GM19351 (cell line): ENCODE results near the gene CUL1.

Experiments used
- ATAC-seq: cut with Tn5 transposase; IDR thresholded peaks from one replicate; pipeline ENCODE4 v1.9.1; 2021; ENCODE audit warnings: mild to moderate bottlenecking, moderate library complexity; ENCODE audit not compliant: unreplicated experiment

Gene CUL1

DNA sequence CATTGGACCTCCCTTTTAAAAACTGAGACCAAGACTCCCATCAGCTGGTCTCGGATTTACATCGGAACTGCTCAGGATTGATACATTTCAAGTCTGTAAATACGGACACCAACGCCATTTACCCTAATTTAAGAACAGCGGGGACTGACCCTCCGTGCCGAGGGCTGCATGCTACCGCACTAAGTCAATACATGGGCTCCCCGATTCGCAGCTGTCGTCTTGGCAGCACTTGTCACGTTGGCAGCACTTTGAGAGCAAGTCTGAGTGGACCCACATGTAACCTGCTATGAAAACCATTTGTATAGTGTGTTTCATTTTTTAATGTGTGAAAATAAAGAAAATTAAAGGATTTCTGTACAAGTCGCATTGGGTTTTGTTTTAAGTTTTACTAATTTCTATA, 102.0 kb downstream of the CUL1 start:
- ATAC-seq: no peak

DNA sequence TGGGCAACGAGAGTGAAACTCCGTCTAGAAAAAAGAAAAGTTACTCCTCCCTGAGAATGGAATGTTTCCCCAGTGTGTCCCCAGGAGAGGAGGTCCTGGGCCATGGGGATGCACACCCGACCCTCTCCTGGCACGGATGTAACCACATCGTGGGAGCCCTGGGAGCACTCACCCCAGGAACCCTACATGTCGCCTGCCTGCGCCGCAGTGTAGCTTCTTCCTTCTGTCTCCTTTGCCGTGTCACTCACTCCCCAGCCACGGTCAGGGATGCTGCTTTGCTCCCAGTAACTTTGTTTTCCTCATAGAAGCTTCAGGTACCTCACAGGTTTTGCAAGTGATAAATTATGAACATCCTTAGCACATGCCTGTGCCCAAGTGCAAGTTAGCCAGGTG, 103.4 kb downstream of the CUL1 start:
- no peak for ATAC-seq

DNA sequence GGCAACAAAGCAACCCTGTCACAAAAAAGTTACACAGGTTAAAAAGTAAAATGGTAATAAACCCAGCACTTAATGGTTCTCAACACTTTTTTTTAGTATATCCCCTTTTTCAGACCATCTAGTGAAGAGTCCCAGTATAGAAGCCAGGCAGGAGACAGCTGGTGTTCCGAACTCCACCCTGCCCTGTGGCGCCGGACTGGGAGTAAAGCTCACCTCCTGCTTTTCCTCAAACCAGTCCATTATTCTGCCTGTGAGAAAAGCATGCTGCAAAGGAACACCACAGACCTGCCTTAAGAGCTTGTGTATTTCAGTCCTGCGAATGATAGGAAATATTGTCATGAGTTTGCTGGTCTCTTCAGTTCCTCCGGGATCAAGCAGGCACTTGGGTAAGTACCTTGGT, 104.4 kb downstream of the CUL1 start:
- ATAC-seq: no peak

DNA sequence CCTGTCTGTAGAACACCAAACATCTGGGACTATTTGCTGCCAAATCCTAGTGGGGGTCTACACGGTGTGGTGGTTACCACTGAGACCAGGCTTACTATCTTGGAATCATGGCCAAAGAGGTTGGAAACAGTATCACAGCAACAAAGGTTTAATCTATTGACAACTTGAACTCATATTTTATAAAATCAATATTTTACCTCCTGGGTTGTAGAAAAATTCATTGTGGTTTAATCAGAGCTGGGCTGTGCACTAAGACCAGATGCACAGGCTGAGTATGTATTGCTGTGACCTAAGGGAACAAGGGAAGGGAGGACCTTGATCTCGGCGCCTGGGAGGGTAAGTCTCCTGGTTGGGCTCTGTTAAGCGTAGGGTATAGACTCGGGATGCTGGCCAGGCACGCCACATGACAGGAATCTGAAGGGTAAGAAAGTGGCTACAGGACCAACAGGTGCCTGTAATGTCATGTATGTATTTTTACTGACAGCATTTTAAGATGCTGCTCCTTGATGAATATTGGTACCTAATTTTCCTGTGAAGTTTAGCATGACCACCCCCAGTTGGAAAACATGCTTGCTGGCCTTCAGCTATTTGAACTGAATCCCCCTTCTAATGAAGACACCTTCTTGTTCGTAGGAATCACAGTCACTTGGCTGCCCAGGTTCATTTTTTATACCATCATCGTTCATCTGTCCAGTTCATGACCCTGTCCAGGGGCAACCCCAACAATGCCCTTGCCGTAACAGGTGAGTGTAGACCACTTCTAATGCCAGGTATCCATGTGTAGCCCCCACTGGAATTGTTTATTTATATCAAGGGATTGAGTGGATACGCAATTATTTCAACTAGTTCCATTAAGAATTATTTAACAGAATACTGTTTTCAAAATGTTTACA, 105.9 kb downstream of the CUL1 start:
- ATAC-seq: no peak

DNA sequence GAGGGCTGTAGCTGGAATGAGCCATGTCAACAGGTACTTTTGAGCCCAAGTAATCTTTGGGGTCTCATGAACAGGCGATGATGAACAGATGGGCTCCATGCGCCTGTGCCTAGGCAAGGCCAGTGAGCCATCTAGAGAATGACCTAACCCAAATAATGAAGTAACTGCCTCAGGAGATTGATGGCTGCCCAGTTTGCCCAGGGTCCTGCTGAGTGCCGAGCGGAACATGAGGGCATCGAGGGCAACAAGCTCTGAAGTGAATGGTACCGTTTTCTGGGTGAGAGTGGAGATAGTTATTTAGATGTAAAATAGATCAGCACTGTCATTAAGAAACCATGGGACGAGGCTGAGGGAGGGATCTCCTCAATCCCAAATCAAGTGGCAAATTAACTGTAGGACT, 107.5 kb downstream of the CUL1 start:
- no peak for ATAC-seq

DNA sequence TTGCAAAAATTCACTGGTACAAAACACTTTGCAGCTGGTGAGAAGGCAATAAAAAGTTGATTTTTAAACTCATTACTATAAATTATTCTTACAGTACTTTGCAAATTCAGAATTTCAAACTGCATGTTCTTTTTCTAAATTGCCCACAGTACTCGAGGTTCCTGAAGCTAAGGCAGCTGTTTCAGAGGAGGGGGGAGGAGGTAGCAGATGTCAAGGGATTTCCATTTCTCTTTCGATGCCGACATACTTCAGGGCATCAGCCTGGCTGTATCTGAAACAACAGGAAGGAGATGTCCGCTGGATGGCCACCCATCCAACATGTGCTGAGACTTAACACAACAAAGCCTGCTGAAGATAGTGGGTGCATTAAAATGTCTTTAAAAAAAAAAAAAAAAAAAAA, 108.7 kb downstream of the CUL1 start:
- ATAC-seq: no peak

DNA sequence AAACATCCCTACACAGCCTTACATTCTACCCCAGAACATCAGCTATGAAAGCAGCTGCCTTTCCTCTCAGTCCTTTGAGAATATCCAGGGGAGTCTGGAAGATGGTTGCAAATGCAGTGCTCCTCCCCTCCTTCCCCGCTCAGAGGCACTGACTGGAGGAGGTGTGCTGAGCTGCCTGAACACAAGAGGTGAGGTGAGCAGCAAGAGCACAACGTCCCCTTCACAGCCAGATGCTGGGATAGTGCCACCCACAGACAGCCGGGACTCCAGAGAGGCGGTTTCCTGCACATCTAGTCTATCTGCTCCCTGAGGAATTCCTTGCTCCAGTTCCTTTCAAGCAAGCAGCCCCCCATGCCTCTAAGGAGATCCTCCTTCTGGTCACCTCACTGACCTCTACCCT, 111.2 kb downstream of the CUL1 start:
- ATAC-seq: no peak

DNA sequence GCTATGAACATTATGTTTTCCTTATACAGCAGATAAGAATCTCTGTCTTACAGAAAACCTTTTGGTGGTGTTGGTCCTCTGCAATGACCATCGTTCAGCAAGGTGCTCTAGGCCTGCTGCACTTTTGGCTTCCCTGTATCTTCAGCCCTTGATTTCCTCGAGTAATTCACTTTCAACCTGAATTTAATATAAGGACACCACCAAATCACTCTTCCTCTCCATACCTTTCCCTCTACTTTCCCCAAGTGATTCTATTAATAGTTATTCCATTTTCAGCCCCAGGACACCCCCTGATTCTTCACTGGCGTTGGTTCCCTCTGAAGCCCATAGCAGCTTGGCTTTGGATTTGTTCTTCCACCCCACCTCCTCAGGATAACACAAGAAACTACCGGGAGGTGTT, 113.2 kb downstream of the CUL1 start:
- ATAC-seq: no peak

DNA sequence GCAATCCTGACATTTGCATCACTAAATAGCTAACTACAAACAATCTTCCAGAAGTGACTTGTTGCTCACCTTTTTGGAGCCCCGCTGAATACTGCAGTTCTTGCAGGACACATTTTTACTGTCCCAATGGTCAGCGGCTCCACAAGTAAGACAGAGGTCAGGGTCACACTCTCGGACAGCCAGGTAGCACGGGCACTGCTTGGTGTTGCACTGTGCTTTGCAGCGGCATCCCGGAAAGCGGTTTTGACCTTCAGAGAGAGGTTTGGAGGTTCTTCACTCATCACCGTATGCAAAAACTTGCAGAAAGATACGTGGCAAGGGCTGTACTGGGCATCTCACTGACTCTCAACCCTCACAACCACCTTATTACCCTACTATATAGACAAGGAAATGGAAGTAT, 115.2 kb downstream of the CUL1 start:
- no peak for ATAC-seq

DNA sequence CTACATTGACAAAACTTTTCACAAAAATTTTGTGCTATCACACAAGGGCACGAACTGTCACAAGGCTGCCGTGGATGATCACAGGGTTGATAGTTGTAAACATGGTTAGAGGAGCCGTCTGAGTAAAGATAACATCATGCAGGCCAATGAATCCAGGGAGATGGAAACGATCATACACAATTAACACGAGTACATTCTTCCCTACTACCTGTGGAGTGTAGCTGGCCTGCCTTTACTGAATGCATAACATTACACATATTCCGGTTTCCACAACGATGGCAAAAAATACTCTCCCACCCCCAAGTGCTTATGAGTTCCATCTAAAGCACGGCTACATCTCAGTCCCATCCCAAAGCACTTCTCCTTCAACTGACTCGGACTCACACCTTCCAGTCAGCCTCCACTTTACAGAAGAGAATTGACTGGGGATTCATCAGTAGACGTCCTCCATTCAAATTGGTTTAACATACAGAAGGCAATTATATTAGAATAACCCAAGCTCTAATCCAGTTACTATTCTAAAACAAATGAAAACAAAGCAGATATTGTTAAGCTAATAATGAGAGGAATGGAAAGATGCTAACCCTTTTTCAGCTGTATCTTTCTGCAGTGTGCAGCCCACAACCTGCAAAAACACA, 116.3 kb downstream of the CUL1 start:
- ATAC-seq: no peak

DNA sequence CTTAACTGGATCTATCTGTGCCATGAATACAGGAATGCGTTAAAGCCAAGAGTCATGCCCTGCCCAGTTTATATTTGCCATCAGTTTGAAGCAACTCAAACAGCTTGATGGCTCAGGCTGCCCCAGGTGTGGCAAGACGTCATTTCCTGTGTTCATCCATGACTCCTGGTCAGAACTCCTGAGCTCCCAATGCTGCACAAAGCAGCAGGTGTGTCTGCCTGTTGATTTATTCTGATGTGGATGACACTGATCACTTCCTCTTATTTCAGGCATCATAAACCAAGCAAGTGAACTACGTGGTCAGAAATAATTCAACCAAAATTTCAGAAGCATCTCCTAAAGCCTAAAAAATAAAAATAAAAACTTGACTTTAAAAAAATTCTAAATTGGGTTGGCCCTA, 116.9 kb downstream of the CUL1 start:
- ATAC-seq: no peak

DNA sequence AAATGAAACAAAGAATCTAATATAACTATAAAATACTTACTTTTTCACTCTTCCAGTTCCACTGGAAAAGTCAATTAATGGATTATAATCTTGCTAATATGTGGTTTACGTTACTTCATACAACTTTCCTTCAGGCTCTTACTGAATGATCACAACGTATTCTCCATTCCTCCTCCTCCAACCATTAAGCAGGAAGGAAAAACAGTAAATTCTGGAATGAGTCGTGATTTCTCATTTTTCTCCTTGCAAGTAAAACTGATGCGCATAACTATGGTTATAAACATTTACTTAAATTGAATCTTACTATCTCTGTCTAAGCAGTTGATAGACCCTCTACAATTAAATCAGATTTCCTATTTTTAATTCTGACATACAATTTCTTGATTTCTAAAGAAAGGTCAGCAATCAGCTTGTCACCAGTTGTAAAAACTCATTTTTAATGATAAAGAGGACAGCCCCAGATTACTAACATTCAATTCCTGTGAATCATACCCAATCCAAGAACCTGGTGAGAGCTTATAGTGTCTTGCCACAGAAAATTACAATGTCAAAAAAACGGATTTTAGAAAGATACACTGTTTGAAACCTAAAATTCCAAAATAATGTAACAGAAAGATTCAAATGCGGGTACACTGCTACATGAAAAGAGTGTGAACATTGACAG, 121.1 kb downstream of the CUL1 start:
- ATAC-seq: no peak

DNA sequence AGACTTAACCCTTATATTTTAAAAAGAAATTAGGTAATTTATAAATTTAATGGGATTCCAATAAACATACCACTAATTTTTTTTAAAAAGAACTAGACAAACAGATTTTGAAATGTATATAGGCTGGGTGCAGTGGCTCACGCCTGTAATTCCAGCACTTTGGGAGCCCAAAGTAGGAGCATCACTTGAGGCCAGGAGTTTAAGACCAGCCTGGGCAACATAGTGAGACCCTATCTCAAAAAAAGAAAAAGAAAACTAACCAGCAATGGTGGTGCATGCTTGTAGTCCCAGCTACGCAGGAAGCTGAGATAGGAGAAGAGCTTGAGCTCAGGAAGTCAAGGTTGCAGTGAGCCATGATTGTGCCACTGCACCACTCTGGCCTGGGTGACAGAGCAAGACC, 122.7 kb downstream of the CUL1 start:
- no peak for ATAC-seq

DNA sequence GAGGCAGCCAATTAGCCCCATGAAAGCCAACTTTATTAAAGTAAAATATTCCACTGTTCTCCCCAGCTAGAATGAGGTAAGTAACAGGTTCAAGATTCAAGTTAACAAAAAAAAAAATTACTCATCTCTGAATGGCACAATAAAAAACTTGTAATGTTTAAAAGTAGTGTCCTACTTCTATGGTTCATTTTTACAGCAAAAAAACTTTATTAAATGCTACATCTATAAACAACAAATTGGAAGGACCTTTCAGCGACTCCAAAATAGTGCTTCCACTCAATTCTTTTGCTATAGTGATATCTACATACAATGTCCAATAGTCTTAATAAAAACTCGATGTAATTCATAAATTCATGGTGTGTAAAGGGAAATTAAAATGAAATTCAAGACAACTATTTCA, 126.2 kb downstream of the CUL1 start:
- ATAC-seq: no peak

DNA sequence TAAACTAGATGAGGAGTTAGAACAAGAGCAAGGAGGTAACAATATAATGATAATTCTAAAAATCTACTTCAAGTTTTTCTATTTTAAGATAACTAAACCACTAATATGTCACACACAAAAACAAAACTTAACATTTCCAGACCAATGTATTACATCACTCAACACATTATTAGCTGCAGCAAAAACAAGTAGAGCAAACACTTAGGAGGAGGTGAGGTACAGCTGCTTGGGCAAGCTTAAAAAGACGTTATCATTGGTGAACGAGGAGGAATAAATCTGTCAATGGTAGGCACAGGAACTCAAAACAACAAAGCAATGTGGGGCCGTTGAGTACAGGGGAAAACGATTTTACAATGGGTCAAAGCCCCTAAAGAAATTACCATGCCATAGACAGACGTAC, 126.6 kb downstream of the CUL1 start:
- ATAC-seq: no peak

DNA sequence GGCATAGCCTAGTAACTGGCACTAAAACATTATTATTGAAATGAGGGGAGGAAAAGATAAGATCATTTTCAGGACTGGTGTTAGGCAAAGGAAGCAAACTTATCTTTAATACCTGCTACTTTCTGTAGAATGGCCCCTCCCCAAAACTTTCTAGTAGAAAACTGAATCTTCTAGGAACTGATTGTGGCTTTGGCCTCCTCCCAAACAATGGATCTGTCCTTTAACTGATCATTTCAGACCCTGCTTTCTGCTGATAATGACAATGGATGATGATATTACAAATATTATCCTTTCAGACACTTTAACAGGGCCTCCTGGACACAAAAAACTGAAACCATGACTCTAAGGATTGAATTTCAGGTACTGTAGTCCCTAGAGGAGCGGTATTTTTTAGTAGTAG, 130.3 kb downstream of the CUL1 start:
- ATAC-seq: no peak

DNA sequence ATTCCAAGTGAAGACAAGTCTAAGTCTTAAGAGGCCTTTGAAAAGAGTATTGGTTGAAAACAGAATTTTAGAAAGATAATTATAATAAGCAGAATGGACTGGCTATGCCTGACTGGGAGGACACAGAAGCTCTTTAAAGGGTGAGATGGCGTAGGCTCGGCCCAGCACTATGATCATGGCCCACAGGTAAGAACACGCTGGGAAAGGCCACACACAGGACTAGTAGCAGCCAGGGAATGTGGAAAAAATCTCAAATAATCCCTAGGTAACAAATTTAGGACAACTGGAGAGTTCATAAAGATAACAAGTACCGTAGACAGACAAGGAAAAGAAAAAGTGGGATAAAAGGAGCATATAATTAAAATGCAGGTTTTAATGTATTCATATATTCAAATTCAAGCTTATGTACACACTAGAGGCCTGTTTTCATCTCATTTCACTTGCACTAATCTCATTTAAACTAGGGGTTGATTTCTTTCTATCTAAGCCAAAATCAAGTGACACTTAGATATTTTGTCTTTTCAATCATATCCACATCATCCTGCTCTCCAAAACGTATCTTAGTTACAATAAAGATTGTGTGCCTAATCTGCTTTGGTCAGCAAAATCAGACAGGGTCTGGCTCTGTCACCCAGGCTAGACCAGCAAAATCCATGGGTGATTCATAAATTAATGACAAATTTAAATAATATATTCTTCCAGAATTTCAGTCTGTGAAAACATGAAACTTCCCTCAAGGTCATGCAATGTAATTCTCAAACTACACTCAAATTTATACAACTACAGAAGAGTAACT, 132.4 kb downstream of the CUL1 start:
- ATAC-seq: no peak

DNA sequence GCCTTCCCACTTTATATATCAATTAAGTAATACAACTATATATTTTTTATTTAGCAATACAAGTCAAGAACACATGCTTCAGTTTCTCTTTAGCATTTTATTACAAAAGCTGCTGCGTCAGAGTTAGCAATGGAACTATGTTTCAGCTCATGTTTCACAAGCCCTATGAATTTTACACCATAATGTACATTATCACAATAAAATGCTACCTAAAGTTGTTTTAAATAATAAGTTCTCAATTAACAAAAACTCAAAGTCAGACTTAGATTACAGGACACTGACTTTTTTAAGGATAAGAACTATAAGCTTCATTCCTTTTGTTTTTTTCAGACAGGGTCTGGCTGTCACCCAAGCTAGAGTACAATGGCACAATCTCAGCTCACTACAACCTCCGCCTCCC, 133.1 kb downstream of the CUL1 start:
- ATAC-seq: no peak

DNA sequence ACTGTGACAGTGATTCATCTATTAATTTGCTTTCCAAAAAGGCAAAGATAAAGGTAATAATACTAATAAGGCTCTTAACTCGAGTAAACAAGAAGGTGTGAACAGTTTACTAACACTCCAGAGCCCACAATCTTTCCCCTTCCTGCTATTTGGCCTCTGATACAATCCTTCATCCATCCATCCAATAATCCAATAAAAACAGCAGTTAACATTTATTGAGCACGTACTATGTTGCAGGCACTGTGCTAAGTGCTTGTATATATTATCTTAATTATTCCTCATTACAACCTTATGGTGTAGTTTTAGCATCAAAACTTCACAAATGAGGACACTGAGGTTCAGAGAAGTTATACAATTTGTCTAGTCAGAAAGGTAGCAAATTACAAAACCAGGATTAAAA, 135.9 kb downstream of the CUL1 start:
- ATAC-seq: no peak

DNA sequence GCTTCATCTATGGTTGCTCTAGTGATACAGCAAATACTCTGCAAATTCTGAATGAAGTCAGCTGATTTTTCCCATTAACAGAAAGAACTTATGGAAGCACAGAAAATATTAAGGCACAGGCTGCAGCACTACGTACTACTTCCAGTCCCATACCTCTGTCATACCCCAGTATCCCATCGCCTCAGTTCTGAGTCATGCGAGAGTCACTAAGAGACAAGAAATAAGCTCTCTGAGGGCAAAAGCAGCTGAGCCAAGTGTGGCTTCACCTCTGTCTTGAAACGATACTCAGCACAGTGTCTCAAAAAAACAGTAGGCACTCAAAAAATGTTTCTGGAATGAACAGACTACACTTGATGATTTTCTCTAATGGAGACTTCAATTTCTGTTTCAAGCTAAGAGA, 137.2 kb downstream of the CUL1 start:
- ATAC-seq: no peak

DNA sequence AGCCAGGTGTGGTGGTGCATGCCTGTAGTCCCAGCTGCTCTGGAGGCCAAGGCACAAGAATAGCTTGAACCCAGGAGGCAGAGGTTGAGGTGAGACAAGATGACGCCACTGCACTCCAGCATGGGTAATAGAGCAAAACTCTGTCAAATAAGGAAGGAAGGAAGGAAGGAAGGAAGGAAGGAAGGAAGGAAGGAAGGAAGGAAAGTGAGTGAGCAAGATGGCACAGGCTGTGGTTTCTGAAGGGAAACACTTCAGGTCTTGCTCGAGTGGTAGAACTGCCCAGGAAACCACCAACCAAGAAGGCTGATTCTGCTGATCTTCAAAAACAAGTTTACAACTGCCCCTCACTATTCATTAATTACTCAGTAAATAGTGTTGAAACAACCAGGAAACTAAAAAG, 140.2 kb downstream of the CUL1 start:
- ATAC-seq: no peak
